ENCODE results near the gene GIMAP5. TPM values are rescaled to one million over a fixed set of nuclear protein-coding genes. Genes with fewer than 3 reads are reported as not detected.

The GIMAP5 gene
- total RNA-seq, 1 experiment from 2014 or later: 0.24 TPM

DNA sequence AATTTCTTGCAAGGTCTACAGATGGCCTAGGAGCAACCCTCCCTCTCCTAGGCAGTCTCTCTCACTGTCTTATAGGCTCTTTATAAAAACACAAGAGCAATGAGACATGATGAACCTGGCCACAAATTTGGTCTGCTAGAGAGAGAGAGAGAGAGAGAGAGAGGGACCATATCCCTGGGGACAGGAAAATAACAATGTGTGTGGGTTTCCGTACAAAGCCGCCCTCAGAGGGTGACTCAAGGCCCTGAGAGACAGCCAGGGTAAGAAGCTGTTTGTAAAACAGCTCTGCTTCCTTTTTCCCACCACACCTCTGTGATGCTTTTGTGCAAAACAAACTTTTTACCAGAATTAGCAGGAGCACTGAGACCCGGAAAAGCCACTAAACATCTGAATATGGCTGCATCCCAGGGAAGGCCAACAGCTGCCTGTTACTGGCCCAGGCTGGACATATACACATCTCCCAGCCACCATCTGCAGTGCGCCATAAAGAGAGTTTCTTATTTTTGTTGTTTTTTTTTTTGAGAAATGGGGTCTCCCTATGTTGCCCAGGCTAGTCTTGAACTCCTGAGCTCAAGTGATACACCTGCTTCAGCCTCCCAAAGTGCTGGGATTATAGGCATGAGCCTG, 18.4 kb downstream of the GIMAP5 start:
- ATAC-seq (no peak), DNase-seq (ENCODE audit: low spot score) (no peak)
- Mint-ChIP-seq H3K9me3 (peaks cover 5% of the 10 kb centered on the region; the same call in 1 of the 2 replicates), H3K4me1 (no peaks in the 10 kb centered on the region), H3K4me3 (no peak overlapping the region), H3K27ac (no peak overlapping the region), H3K27me3 (ENCODE audit: low read depth) (peaks cover 66% of the 10 kb centered on the region), H3K36me3 (no peaks in the 10 kb centered on the region)
- ChIA-PET POLR2A (no interaction called here), CTCF (interaction anchor here (1.1 to 1.4 kb wide), 2 partner anchors 33 to 306 kb away, joined by 3 read pairs; no protein-coding TSS in a partner anchor)
- TF ChIP-seq TEAD4 (CRISPR knock-in tag; IDR thresholded peaks at IDR 0.05) (no peak), OVOL2 (CRISPR knock-in tag; IDR thresholded peaks at IDR 0.05; ENCODE audit: borderline replicate concordance) (no peak), GRHL2 (CRISPR knock-in tag; IDR thresholded peaks at IDR 0.05; ENCODE audit: insufficient replicate concordance, severe bottlenecking) (no peak), TCF7 (CRISPR knock-in tag; IDR thresholded peaks at IDR 0.05; ENCODE audit: low read depth) (no peak), ATF1 (CRISPR knock-in tag; IDR thresholded peaks at IDR 0.05) (no peak), SOX15 (CRISPR knock-in tag; IDR thresholded peaks at IDR 0.05) (no peak)
- TF ChIP-seq, protein P1, sequence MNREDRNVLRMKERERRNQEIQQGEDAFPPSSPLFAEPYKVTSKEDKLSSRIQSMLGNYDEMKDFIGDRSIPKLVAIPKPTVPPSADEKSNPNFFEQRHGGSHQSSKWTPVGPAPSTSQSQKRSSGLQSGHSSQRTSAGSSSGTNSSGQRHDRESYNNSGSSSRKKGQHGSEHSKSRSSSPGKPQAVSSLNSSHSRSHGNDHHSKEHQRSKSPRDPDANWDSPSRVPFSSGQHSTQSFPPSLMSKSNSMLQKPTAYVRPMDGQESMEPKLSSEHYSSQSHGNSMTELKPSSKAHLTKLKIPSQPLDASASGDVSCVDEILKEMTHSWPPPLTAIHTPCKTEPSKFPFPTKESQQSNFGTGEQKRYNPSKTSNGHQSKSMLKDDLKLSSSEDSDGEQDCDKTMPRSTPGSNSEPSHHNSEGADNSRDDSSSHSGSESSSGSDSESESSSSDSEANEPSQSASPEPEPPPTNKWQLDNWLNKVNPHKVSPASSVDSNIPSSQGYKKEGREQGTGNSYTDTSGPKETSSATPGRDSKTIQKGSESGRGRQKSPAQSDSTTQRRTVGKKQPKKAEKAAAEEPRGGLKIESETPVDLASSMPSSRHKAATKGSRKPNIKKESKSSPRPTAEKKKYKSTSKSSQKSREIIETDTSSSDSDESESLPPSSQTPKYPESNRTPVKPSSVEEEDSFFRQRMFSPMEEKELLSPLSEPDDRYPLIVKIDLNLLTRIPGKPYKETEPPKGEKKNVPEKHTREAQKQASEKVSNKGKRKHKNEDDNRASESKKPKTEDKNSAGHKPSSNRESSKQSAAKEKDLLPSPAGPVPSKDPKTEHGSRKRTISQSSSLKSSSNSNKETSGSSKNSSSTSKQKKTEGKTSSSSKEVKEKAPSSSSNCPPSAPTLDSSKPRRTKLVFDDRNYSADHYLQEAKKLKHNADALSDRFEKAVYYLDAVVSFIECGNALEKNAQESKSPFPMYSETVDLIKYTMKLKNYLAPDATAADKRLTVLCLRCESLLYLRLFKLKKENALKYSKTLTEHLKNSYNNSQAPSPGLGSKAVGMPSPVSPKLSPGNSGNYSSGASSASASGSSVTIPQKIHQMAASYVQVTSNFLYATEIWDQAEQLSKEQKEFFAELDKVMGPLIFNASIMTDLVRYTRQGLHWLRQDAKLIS (CRISPR knock-in tag; IDR thresholded peaks at IDR 0.05; ENCODE audit: borderline replicate concordance): no peak
- TF ChIP-seq, protein P2, sequence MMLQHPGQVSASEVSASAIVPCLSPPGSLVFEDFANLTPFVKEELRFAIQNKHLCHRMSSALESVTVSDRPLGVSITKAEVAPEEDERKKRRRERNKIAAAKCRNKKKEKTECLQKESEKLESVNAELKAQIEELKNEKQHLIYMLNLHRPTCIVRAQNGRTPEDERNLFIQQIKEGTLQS (CRISPR knock-in tag; conservative IDR thresholded peaks at IDR 0.05): no peak
- TF ChIP-seq, protein P3, sequence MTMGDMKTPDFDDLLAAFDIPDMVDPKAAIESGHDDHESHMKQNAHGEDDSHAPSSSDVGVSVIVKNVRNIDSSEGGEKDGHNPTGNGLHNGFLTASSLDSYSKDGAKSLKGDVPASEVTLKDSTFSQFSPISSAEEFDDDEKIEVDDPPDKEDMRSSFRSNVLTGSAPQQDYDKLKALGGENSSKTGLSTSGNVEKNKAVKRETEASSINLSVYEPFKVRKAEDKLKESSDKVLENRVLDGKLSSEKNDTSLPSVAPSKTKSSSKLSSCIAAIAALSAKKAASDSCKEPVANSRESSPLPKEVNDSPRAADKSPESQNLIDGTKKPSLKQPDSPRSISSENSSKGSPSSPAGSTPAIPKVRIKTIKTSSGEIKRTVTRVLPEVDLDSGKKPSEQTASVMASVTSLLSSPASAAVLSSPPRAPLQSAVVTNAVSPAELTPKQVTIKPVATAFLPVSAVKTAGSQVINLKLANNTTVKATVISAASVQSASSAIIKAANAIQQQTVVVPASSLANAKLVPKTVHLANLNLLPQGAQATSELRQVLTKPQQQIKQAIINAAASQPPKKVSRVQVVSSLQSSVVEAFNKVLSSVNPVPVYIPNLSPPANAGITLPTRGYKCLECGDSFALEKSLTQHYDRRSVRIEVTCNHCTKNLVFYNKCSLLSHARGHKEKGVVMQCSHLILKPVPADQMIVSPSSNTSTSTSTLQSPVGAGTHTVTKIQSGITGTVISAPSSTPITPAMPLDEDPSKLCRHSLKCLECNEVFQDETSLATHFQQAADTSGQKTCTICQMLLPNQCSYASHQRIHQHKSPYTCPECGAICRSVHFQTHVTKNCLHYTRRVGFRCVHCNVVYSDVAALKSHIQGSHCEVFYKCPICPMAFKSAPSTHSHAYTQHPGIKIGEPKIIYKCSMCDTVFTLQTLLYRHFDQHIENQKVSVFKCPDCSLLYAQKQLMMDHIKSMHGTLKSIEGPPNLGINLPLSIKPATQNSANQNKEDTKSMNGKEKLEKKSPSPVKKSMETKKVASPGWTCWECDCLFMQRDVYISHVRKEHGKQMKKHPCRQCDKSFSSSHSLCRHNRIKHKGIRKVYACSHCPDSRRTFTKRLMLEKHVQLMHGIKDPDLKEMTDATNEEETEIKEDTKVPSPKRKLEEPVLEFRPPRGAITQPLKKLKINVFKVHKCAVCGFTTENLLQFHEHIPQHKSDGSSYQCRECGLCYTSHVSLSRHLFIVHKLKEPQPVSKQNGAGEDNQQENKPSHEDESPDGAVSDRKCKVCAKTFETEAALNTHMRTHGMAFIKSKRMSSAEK (CRISPR knock-in tag; IDR thresholded peaks at IDR 0.05; ENCODE audit: borderline replicate concordance): no peak
- TF ChIP-seq, protein P4, sequence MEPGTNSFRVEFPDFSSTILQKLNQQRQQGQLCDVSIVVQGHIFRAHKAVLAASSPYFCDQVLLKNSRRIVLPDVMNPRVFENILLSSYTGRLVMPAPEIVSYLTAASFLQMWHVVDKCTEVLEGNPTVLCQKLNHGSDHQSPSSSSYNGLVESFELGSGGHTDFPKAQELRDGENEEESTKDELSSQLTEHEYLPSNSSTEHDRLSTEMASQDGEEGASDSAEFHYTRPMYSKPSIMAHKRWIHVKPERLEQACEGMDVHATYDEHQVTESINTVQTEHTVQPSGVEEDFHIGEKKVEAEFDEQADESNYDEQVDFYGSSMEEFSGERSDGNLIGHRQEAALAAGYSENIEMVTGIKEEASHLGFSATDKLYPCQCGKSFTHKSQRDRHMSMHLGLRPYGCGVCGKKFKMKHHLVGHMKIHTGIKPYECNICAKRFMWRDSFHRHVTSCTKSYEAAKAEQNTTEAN (CRISPR knock-in tag; IDR thresholded peaks at IDR 0.05): no peak
- TF ChIP-seq, protein P5, sequence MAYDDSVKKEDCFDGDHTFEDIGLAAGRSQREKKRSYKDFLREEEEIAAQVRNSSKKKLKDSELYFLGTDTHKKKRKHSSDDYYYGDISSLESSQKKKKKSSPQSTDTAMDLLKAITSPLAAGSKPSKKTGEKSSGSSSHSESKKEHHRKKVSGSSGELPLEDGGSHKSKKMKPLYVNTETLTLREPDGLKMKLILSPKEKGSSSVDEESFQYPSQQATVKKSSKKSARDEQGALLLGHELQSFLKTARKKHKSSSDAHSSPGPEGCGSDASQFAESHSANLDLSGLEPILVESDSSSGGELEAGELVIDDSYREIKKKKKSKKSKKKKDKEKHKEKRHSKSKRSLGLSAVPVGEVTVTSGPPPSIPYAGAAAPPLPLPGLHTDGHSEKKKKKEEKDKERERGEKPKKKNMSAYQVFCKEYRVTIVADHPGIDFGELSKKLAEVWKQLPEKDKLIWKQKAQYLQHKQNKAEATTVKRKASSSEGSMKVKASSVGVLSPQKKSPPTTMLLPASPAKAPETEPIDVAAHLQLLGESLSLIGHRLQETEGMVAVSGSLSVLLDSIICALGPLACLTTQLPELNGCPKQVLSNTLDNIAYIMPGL (CRISPR knock-in tag; IDR thresholded peaks at IDR 0.05): no peak

DNA sequence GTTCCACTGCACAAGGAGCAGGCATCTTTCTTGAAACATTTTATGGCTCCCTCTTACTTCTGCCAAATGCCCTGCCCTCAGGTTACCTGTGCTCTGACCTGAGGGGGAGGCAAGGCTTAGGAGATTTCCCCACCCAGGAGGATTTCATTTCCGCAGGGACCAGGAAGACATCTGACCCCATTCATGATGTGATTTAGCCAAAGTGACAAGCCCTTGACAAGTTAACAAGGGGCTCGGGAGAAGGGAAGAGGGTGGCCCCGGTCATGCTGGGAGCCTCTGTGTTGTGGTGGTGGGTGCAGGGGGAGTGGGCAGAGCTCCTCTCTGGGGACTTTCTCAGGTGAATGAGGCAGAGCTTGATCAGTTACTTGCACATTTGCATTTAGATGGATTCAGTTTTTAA, 18.9 kb downstream of the GIMAP5 start:
- CTCF ChIA-PET: interaction anchor here (1.1 to 1.4 kb wide), 2 partner anchors 32 to 307 kb away, joined by 3 read pairs; no protein-coding TSS in a partner anchor
- POLR2A ChIA-PET: no interaction called here
- H3K9me3 Mint-ChIP-seq: peaks cover 6% of the 10 kb centered on the region
- no peak overlapping the region for H3K27ac Mint-ChIP-seq
- DNase-seq (ENCODE audit: low spot score): no peak
- no peak for ATAC-seq
- no peaks in the 10 kb centered on the region for H3K4me1 Mint-ChIP-seq
- no peak overlapping the region for H3K4me3 Mint-ChIP-seq
- H3K27me3 Mint-ChIP-seq (ENCODE audit: low read depth): peaks cover 61% of the 10 kb centered on the region
- H3K36me3 Mint-ChIP-seq: no peaks in the 10 kb centered on the region
- TF ChIP-seq, protein P6, sequence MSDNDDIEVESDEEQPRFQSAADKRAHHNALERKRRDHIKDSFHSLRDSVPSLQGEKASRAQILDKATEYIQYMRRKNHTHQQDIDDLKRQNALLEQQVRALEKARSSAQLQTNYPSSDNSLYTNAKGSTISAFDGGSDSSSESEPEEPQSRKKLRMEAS (CRISPR knock-in tag; IDR thresholded peaks at IDR 0.05): no peak
- TF ChIP-seq, protein P7, sequence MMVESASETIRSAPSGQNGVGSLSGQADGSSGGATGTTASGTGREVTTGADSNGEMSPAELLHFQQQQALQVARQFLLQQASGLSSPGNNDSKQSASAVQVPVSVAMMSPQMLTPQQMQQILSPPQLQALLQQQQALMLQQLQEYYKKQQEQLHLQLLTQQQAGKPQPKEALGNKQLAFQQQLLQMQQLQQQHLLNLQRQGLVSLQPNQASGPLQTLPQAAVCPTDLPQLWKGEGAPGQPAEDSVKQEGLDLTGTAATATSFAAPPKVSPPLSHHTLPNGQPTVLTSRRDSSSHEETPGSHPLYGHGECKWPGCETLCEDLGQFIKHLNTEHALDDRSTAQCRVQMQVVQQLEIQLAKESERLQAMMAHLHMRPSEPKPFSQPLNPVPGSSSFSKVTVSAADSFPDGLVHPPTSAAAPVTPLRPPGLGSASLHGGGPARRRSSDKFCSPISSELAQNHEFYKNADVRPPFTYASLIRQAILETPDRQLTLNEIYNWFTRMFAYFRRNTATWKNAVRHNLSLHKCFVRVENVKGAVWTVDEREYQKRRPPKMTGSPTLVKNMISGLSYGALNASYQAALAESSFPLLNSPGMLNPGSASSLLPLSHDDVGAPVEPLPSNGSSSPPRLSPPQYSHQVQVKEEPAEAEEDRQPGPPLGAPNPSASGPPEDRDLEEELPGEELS (CRISPR knock-in tag; IDR thresholded peaks at IDR 0.05): no peak
- no peak for TF ChIP-seq MYBL2 (CRISPR knock-in tag; IDR thresholded peaks at IDR 0.05)
- TF ChIP-seq PRRX2 (CRISPR knock-in tag; IDR thresholded peaks at IDR 0.05): no peak
- TF ChIP-seq, protein P5 (CRISPR knock-in tag; IDR thresholded peaks at IDR 0.05): no peak
- no peak for TF ChIP-seq ZNF317 (CRISPR knock-in tag; IDR thresholded peaks at IDR 0.05; ENCODE audit: borderline replicate concordance, low read depth)
